HEK293 (cell line): ENCODE measurements around the gene MYH14.
A peak's percentile ranks its signal among the peaks of the same experiment; 100 is the strongest.

Experiments
- CTCF ChIA-PET: fragments of 350-600 bp; formaldehyde crosslinking; extraction: SDS; loops from one replicate; lab custom pipeline; 2021; ENCODE audit warnings: antibody characterized with exemption; lab: Yijun Ruan, JAX
- POLR2A ChIA-PET: fragments of 300-600 bp; formaldehyde crosslinking; extraction: SDS; loops from one replicate; lab custom pipeline; 2020; ENCODE audit warnings: antibody characterized with exemption, inconsistent platforms; lab: Yijun Ruan, JAX
- H3K27ac ChIP-seq: fragments of 200-500 bp; sonication (Bioruptor generic); 2 replicates; pipeline ENCODE4 v1.5.1; 2014; ENCODE audit warnings: low read depth, low read length, control low read depth, inconsistent platforms; ENCODE audit errors: extremely low read depth
- H3K36me3 ChIP-seq, 2 experiments: fragments of 200-500 bp in 1 of 2; sonication (Bioruptor generic) in 1 of 2; 1 replicate in 1 of 2; 2 replicates in 1 of 2; pipeline ENCODE4 v1.5.1; 2014 to 2017; ENCODE audit warnings: inconsistent platforms in 2 of 2, low read length in 2 of 2; ENCODE audit not compliant: control insufficient read depth in 2 of 2, insufficient read depth in 1 of 2
- H3K4me1 ChIP-seq: fragments of 200-500 bp; sonication (Bioruptor generic); 2 replicates; pipeline ENCODE4 v1.5.1; 2014; ENCODE audit warnings: mild to moderate bottlenecking, low read length, inconsistent platforms; ENCODE audit not compliant: control insufficient read depth, insufficient read depth
- H3K4me3 ChIP-seq: 2 replicates; pipeline ENCODE4 v1.5.1; 2011; ENCODE audit warnings: low read depth, mild to moderate bottlenecking, control low read depth, low read length, moderate library complexity
- H3K9me3 ChIP-seq: fragments of 200-500 bp; sonication (Bioruptor generic); 2 replicates; pipeline ENCODE4 v1.5.1; 2014; ENCODE audit warnings: low read depth, low read length, inconsistent platforms; ENCODE audit not compliant: control insufficient read depth, insufficient read depth
- FEZF1 ChIP-seq: fragments of 450-650 bp; formaldehyde crosslinking; IDR thresholded peaks from 2 replicates; pipeline ENCODE4 v1.5.1; 2016; ENCODE audit warnings: missing biosample characterization, missing genetic modification characterization
- KLF1 ChIP-seq: fragments of 450-650 bp; formaldehyde crosslinking; IDR thresholded peaks from 2 replicates; pipeline ENCODE4 v1.5.1; 2016; ENCODE audit warnings: missing biosample characterization, missing genetic modification characterization
- OVOL3 ChIP-seq: fragments of 450-650 bp; formaldehyde crosslinking; IDR thresholded peaks from 2 replicates; pipeline ENCODE4 v1.5.1; 2016; ENCODE audit warnings: missing biosample characterization, missing genetic modification characterization
- PRDM6 ChIP-seq: fragments of 450-650 bp; formaldehyde crosslinking; IDR thresholded peaks from 2 replicates; pipeline ENCODE4 v1.5.1; 2017; ENCODE audit warnings: missing biosample characterization, missing genetic modification characterization
- TSHZ1 ChIP-seq: fragments of 450-650 bp; formaldehyde crosslinking; IDR thresholded peaks from 2 replicates; pipeline ENCODE4 v1.5.1; 2016; ENCODE audit warnings: missing biosample characterization, missing genetic modification characterization, borderline replicate concordance
- ZBTB1 ChIP-seq: fragments of 450-650 bp; formaldehyde crosslinking; IDR thresholded peaks from 2 replicates; pipeline ENCODE4 v1.5.1; 2016; ENCODE audit warnings: missing biosample characterization, missing genetic modification characterization
- ZBTB20 ChIP-seq: fragments of 450-650 bp; formaldehyde crosslinking; IDR thresholded peaks from 2 replicates; pipeline ENCODE4 v1.5.1; 2016; ENCODE audit warnings: missing biosample characterization, missing genetic modification characterization
- ZFP37 ChIP-seq: fragments of 450-650 bp; formaldehyde crosslinking; IDR thresholded peaks from 2 replicates; pipeline ENCODE4 v1.5.1; 2016; ENCODE audit warnings: missing biosample characterization, missing genetic modification characterization
- ZFP41 ChIP-seq: fragments of 450-650 bp; formaldehyde crosslinking; IDR thresholded peaks from 2 replicates; pipeline ENCODE4 v1.5.1; 2016; ENCODE audit warnings: missing biosample characterization, missing genetic modification characterization, borderline replicate concordance
- ZFP69B ChIP-seq: fragments of 450-650 bp; formaldehyde crosslinking; IDR thresholded peaks from 2 replicates; pipeline ENCODE4 v1.5.1; 2016; ENCODE audit warnings: missing biosample characterization, missing genetic modification characterization
- ZIC2 ChIP-seq: fragments of 450-650 bp; formaldehyde crosslinking; IDR thresholded peaks from 2 replicates; pipeline ENCODE4 v1.5.1; 2016; ENCODE audit warnings: missing biosample characterization, missing genetic modification characterization
- ZNF133 ChIP-seq: fragments of 450-650 bp; formaldehyde crosslinking; IDR thresholded peaks from 2 replicates; pipeline ENCODE4 v1.5.1; 2016; ENCODE audit warnings: missing biosample characterization, missing genetic modification characterization
- ZNF169 ChIP-seq: fragments of 450-650 bp; formaldehyde crosslinking; IDR thresholded peaks from 2 replicates; pipeline ENCODE4 v1.5.1; 2016; ENCODE audit warnings: missing biosample characterization, missing genetic modification characterization
- ZNF23 ChIP-seq: fragments of 450-650 bp; formaldehyde crosslinking; IDR thresholded peaks from 2 replicates; pipeline ENCODE4 v1.5.1; 2016; ENCODE audit warnings: missing biosample characterization, missing genetic modification characterization, borderline replicate concordance
- ZNF280D ChIP-seq: fragments of 450-650 bp; formaldehyde crosslinking; IDR thresholded peaks from 2 replicates; pipeline ENCODE4 v1.5.1; 2016; ENCODE audit warnings: missing biosample characterization, missing genetic modification characterization
- ZNF501 ChIP-seq: fragments of 450-650 bp; formaldehyde crosslinking; IDR thresholded peaks from 2 replicates; pipeline ENCODE4 v1.5.1; 2016; ENCODE audit warnings: missing biosample characterization, missing genetic modification characterization
- ZNF514 ChIP-seq: fragments of 450-650 bp; formaldehyde crosslinking; IDR thresholded peaks from 2 replicates; pipeline ENCODE4 v1.5.1; 2016; ENCODE audit warnings: missing biosample characterization, missing genetic modification characterization
- ZNF548 ChIP-seq: fragments of 450-650 bp; formaldehyde crosslinking; IDR thresholded peaks from 2 replicates; pipeline ENCODE4 v1.5.1; 2016; ENCODE audit warnings: missing biosample characterization, missing genetic modification characterization
- ZNF560 ChIP-seq: fragments of 450-650 bp; formaldehyde crosslinking; IDR thresholded peaks from 2 replicates; pipeline ENCODE4 v1.5.1; 2017; ENCODE audit warnings: missing biosample characterization, missing genetic modification characterization, borderline replicate concordance
- ZNF623 ChIP-seq: fragments of 450-650 bp; formaldehyde crosslinking; IDR thresholded peaks from 2 replicates; pipeline ENCODE4 v1.5.1; 2016; ENCODE audit warnings: missing biosample characterization, missing genetic modification characterization
- ZNF654 ChIP-seq: fragments of 450-650 bp; formaldehyde crosslinking; IDR thresholded peaks from 2 replicates; pipeline ENCODE4 v1.5.1; 2016; ENCODE audit warnings: low read depth, missing biosample characterization, missing genetic modification characterization
- ZNF701 ChIP-seq: fragments of 450-650 bp; formaldehyde crosslinking; IDR thresholded peaks from 2 replicates; pipeline ENCODE4 v1.5.1; 2016; ENCODE audit warnings: missing biosample characterization, missing genetic modification characterization
- ZSCAN18 ChIP-seq: fragments of 450-650 bp; formaldehyde crosslinking; IDR thresholded peaks from 2 replicates; pipeline ENCODE4 v1.5.1; 2016; ENCODE audit warnings: missing biosample characterization, missing genetic modification characterization
- ZSCAN30 ChIP-seq: fragments of 450-650 bp; IDR thresholded peaks from 2 replicates; pipeline ENCODE4 v1.5.1; 2018; ENCODE audit warnings: missing biosample characterization, mild to moderate bottlenecking, missing genetic modification characterization, moderate library complexity

MYH14 gene

GRCh38 chr19:50207730-50208129, 4.3 kb downstream of the MYH14 start:
- POLR2A ChIA-PET = no interaction called here
- 0 out of 2 replicates have a peak, but pooled peaks cover 3% of the 10 kb centered on the region for H3K4me1 ChIP-seq
- no peak overlapping the region for H3K4me3 ChIP-seq
- H3K27ac ChIP-seq = no peak overlapping the region
- H3K9me3 ChIP-seq = no peaks in the 10 kb centered on the region; the same call in 1 of the 2 replicates
- peaks cover 0 to 14% of the 10 kb centered on the region in 2 experiments; a peak in 2 of 3 replicates for H3K36me3 ChIP-seq
- CTCF ChIA-PET = no interaction called here
- TF ChIP-seq ZFP37 (tag by site-specific recombination) (no peak), ZNF133 (no peak), ZNF514 (tag by site-specific recombination) (no peak), ZNF701 (tag by site-specific recombination) (no peak), ZNF623 (tag by site-specific recombination) (peak; percentile 98), ZNF280D (0 out of 2 replicates have a peak, but pooled peaks have one; percentile 18), TSHZ1 (tag by site-specific recombination) (no peak)

GRCh38 chr19:50209131-50209530, 5.7 kb downstream of the MYH14 start:
- Histone ChIP-seq H3K4me3 (no peak overlapping the region), H3K4me1 (no peaks in the 10 kb centered on the region), H3K27ac (no peak overlapping the region), H3K36me3 (peaks cover 0 to 16% of the 10 kb centered on the region in 2 experiments; a peak in 2 of 3 replicates), H3K9me3 (no peaks in the 10 kb centered on the region; the same call in 1 of the 2 replicates)
- POLR2A ChIA-PET = no interaction called here
- TF ChIP-seq ZBTB1 (tag by site-specific recombination) (no peak), ZNF654 (tag by site-specific recombination) (no peak), ZFP69B (tag by site-specific recombination) (no peak), ZSCAN30 (no peak), OVOL3 (no peak), ZBTB20 (tag by site-specific recombination) (no peak), PRDM6 (tag by site-specific recombination) (no peak), ZFP41 (tag by site-specific recombination) (no peak), ZSCAN18 (tag by site-specific recombination) (no peak), FEZF1 (tag by site-specific recombination) (no peak), ZNF169 (tag by site-specific recombination) (no peak), ZNF548 (tag by site-specific recombination) (no peak), KLF1 (tag by site-specific recombination) (no peak), ZNF501 (tag by site-specific recombination) (no peak), ZNF23 (tag by site-specific recombination) (no peak), ZIC2 (tag by site-specific recombination) (no peak), ZNF560 (tag by site-specific recombination) (no peak)
- CTCF ChIA-PET = no interaction called here
